Right lobe of liver (tissue), 4 donors: ENCODE measurements around the gene PEAK1.

Experiments
- CTCF ChIP-seq, 4 donors: fragments of 200-600 bp in 3 of 4; fragments of 450-650 bp in 1 of 4; IDR thresholded peaks; one replicate each; pipeline versions ENCODE4 v1.5.1 to v1.8.0; 2016 to 2022; ENCODE audit warnings: antibody characterized with exemption in 4 of 4, mild to moderate bottlenecking in 2 of 4
- POLR2A ChIP-seq: fragments of 450-650 bp; IDR thresholded peaks from one replicate; pipeline ENCODE4 v1.6.1; 2017; ENCODE audit warnings: antibody characterized with exemption, mild to moderate bottlenecking
- donor health status: DM: no; HTN: no; CAD: no.
- donor health status: DM: no; HTN: no; CAD: no.
- donor health status: DM: no; HTN: yes; CAD: no.

GRCh38 chr15:77420610-77421369 lies 886 bp upstream of the PEAK1 start, which contains the start of gene HMG20A:
- TF ChIP-seq CTCF (IDR thresholded peaks at IDR 0.05) (no peak), POLR2A (peak; percentile 77)
